HEK293 (cell line): Measurements from ENCODE around the gene PDE10A.

Source experiments
- FEZF1 ChIP-seq: fragments of 450-650 bp; formaldehyde crosslinking; IDR thresholded peaks from 2 replicates; pipeline ENCODE4 v1.5.1; 2016; ENCODE audit warnings: missing biosample characterization, missing genetic modification characterization
- GLI4 ChIP-seq: fragments of 450-650 bp; formaldehyde crosslinking; IDR thresholded peaks from 2 replicates; pipeline ENCODE4 v1.5.1; 2016; ENCODE audit warnings: missing biosample characterization, missing genetic modification characterization
- KLF7 ChIP-seq: fragments of 450-650 bp; formaldehyde crosslinking; IDR thresholded peaks from 2 replicates; pipeline ENCODE4 v1.5.1; 2016; ENCODE audit warnings: missing biosample characterization, missing genetic modification characterization, borderline replicate concordance
- MZF1 ChIP-seq: fragments of 450-650 bp; formaldehyde crosslinking; IDR thresholded peaks from 2 replicates; pipeline ENCODE4 v1.5.1; 2017; ENCODE audit warnings: missing biosample characterization, missing genetic modification characterization, borderline replicate concordance
- PRDM1 ChIP-seq: fragments of 450-650 bp; formaldehyde crosslinking; IDR thresholded peaks from 2 replicates; pipeline ENCODE4; 2016; ENCODE audit warnings: missing biosample characterization, missing genetic modification characterization
- SP2 ChIP-seq: fragments of 450-650 bp; formaldehyde crosslinking; IDR thresholded peaks from 2 replicates; pipeline ENCODE4 v1.5.1; 2016; ENCODE audit warnings: missing biosample characterization, missing genetic modification characterization
- TRIM28 ChIP-seq: IDR thresholded peaks from 2 replicates; pipeline ENCODE4 v1.6.1; 2011; ENCODE audit warnings: low read length, control low read depth, borderline replicate concordance
- ZBTB1 ChIP-seq: fragments of 450-650 bp; formaldehyde crosslinking; IDR thresholded peaks from 2 replicates; pipeline ENCODE4 v1.5.1; 2016; ENCODE audit warnings: missing biosample characterization, missing genetic modification characterization
- ZBTB17 ChIP-seq: fragments of 450-650 bp; formaldehyde crosslinking; IDR thresholded peaks from 2 replicates; pipeline ENCODE4 v1.5.1; 2016; ENCODE audit warnings: missing biosample characterization, missing genetic modification characterization
- ZBTB48 ChIP-seq: fragments of 450-650 bp; formaldehyde crosslinking; IDR thresholded peaks from 2 replicates; pipeline ENCODE4 v1.5.1; 2016; ENCODE audit warnings: missing biosample characterization, missing genetic modification characterization
- ZFHX2 ChIP-seq: fragments of 450-650 bp; formaldehyde crosslinking; conservative IDR thresholded peaks from 2 replicates; pipeline ENCODE4 v1.5.1; 2016; ENCODE audit warnings: missing biosample characterization, missing genetic modification characterization
- ZNF146 ChIP-seq: fragments of 450-650 bp; formaldehyde crosslinking; IDR thresholded peaks from 2 replicates; pipeline ENCODE4 v1.5.1; 2016; ENCODE audit warnings: missing biosample characterization, missing genetic modification characterization
- ZNF202 ChIP-seq: fragments of 450-650 bp; formaldehyde crosslinking; IDR thresholded peaks from 2 replicates; pipeline ENCODE4 v1.5.1; 2016; ENCODE audit warnings: missing biosample characterization, missing genetic modification characterization, borderline replicate concordance
- ZNF335 ChIP-seq: fragments of 450-650 bp; formaldehyde crosslinking; conservative IDR thresholded peaks from 2 replicates; pipeline ENCODE4 v1.5.1; 2016; ENCODE audit warnings: missing biosample characterization, missing genetic modification characterization
- ZNF350 ChIP-seq: fragments of 450-650 bp; formaldehyde crosslinking; IDR thresholded peaks from 2 replicates; pipeline ENCODE4 v1.5.0; 2017; ENCODE audit warnings: missing biosample characterization, mild to moderate bottlenecking, missing genetic modification characterization
- ZNF549 ChIP-seq: fragments of 450-650 bp; IDR thresholded peaks from 2 replicates; pipeline ENCODE4 v1.5.1; 2018; ENCODE audit warnings: missing biosample characterization, missing genetic modification characterization, mild to moderate bottlenecking, inconsistent platforms, moderate library complexity
- ZNF777 ChIP-seq: fragments of 450-650 bp; formaldehyde crosslinking; IDR thresholded peaks from 2 replicates; pipeline ENCODE4 v1.5.1; 2017; ENCODE audit warnings: missing biosample characterization, missing genetic modification characterization, borderline replicate concordance
- ZNF837 ChIP-seq: fragments of 450-650 bp; formaldehyde crosslinking; IDR thresholded peaks from 2 replicates; pipeline ENCODE4 v1.5.1; 2016; ENCODE audit warnings: missing biosample characterization, missing genetic modification characterization
- ZSCAN16 ChIP-seq: fragments of 450-650 bp; formaldehyde crosslinking; IDR thresholded peaks from 2 replicates; pipeline ENCODE4 v1.5.1; 2016; ENCODE audit warnings: missing biosample characterization, missing genetic modification characterization
- ZSCAN30 ChIP-seq: fragments of 450-650 bp; IDR thresholded peaks from 2 replicates; pipeline ENCODE4 v1.5.1; 2018; ENCODE audit warnings: missing biosample characterization, mild to moderate bottlenecking, missing genetic modification characterization, moderate library complexity
- TF ChIP-seq, protein P1 (sequence below): fragments of 450-650 bp; formaldehyde crosslinking; IDR thresholded peaks from 2 replicates; pipeline ENCODE4 v1.5.1; 2016; ENCODE audit warnings: missing biosample characterization, missing genetic modification characterization
- TF ChIP-seq, protein P2 (sequence below): sonication (generic); formaldehyde crosslinking; IDR thresholded peaks from 2 replicates; pipeline ENCODE4 v1.8.1; 2022; ENCODE audit warnings: mild to moderate bottlenecking, moderate library complexity, missing genetic modification reagents
- TF ChIP-seq, protein P3 (sequence below): fragments of 450-650 bp; formaldehyde crosslinking; IDR thresholded peaks from 2 replicates; pipeline ENCODE4 v1.5.0; 2017; ENCODE audit warnings: missing biosample characterization, missing genetic modification characterization, borderline replicate concordance
- TF ChIP-seq, protein P4 (sequence below): fragments of 450-650 bp; formaldehyde crosslinking; IDR thresholded peaks from 2 replicates; pipeline ENCODE4 v1.5.1; 2016; ENCODE audit warnings: missing biosample characterization, missing genetic modification characterization
- TF ChIP-seq, protein P5 (sequence below): fragments of 450-650 bp; formaldehyde crosslinking; IDR thresholded peaks from 2 replicates; pipeline ENCODE4 v1.5.1; 2017; ENCODE audit warnings: missing biosample characterization, missing genetic modification characterization
- TF ChIP-seq, protein P6 (sequence below): fragments of 450-650 bp; formaldehyde crosslinking; IDR thresholded peaks from 2 replicates; pipeline ENCODE4 v1.5.1; 2017; ENCODE audit warnings: missing biosample characterization, mild to moderate bottlenecking, missing genetic modification characterization, moderate library complexity

Gene PDE10A

DNA sequence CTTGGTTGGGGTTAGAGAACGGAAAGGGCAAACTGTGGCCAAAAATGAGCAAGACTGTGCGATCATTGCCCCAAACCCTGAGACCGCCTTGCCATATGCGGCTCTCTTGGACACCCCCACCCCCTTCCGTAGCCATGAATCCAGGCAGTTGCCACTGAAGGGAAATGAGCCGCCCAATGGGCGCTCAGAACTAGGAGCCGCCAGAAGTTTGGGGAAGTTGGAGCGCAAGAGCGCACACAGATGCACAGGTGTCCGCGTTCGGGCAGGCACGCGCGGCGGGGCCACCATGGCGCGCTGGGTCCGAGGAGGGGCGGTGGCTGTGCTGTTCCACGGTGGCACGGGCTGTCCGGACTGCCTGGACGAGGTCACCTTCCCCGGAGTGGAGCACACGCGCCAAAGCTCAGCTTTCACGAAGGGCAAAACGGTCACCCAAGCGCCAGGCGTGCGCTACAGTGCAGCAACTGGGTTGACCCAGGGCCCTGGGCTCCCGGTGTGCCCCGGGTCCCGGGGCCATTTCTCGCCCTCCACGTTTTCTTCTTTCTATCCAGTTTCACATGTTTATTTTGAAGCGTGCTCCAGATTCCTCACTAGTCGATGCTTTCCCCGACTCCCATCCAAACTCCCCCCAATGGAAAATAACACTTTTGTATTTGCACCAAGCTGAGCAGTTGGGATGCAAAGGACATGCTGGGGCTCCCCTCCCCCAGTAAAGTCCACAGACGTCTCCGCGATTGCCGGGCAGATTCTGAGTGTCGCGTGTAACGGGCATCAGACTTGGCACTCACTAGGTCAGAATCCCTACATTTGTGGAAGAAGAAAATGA, 906 bp upstream of the PDE10A start (continued):
- TF ChIP-seq, protein P1, sequence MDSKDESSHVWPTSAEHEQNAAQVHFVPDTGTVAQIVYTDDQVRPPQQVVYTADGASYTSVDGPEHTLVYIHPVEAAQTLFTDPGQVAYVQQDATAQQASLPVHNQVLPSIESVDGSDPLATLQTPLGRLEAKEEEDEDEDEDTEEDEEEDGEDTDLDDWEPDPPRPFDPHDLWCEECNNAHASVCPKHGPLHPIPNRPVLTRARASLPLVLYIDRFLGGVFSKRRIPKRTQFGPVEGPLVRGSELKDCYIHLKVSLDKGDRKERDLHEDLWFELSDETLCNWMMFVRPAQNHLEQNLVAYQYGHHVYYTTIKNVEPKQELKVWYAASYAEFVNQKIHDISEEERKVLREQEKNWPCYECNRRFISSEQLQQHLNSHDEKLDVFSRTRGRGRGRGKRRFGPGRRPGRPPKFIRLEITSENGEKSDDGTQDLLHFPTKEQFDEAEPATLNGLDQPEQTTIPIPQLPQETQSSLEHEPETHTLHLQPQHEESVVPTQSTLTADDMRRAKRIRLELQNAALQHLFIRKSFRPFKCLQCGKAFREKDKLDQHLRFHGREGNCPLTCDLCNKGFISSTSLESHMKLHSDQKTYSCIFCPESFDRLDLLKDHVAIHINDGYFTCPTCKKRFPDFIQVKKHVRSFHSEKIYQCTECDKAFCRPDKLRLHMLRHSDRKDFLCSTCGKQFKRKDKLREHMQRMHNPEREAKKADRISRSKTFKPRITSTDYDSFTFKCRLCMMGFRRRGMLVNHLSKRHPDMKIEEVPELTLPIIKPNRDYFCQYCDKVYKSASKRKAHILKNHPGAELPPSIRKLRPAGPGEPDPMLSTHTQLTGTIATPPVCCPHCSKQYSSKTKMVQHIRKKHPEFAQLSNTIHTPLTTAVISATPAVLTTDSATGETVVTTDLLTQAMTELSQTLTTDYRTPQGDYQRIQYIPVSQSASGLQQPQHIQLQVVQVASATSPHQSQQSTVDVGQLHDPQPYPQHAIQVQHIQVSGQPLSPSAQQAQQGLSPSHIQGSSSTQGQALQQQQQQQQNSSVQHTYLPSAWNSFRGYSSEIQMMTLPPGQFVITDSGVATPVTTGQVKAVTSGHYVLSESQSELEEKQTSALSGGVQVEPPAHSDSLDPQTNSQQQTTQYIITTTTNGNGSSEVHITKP, result peak; percentile 74
- TF ChIP-seq ZNF350 (tag by site-specific recombination), result no peak
- peak; percentile 93 for TF ChIP-seq FEZF1
- TF ChIP-seq, protein P2, sequence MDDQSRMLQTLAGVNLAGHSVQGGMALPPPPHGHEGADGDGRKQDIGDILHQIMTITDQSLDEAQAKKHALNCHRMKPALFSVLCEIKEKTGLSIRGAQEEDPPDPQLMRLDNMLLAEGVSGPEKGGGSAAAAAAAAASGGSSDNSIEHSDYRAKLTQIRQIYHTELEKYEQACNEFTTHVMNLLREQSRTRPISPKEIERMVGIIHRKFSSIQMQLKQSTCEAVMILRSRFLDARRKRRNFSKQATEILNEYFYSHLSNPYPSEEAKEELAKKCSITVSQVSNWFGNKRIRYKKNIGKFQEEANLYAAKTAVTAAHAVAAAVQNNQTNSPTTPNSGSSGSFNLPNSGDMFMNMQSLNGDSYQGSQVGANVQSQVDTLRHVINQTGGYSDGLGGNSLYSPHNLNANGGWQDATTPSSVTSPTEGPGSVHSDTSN (CRISPR knock-in tag), result peak; percentile 65; the same call in 1 of the 2 replicates
- TF ChIP-seq ZNF146 (tag by site-specific recombination), result no peak
- TF ChIP-seq MZF1 (tag by site-specific recombination), result 0 out of 2 replicates have a peak, but pooled peaks have one; percentile 8
- TF ChIP-seq, protein P3, sequence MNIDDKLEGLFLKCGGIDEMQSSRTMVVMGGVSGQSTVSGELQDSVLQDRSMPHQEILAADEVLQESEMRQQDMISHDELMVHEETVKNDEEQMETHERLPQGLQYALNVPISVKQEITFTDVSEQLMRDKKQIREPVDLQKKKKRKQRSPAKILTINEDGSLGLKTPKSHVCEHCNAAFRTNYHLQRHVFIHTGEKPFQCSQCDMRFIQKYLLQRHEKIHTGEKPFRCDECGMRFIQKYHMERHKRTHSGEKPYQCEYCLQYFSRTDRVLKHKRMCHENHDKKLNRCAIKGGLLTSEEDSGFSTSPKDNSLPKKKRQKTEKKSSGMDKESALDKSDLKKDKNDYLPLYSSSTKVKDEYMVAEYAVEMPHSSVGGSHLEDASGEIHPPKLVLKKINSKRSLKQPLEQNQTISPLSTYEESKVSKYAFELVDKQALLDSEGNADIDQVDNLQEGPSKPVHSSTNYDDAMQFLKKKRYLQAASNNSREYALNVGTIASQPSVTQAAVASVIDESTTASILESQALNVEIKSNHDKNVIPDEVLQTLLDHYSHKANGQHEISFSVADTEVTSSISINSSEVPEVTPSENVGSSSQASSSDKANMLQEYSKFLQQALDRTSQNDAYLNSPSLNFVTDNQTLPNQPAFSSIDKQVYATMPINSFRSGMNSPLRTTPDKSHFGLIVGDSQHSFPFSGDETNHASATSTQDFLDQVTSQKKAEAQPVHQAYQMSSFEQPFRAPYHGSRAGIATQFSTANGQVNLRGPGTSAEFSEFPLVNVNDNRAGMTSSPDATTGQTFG (tag by site-specific recombination), result no peak
- peak; percentile 69 for TF ChIP-seq TRIM28
- TF ChIP-seq KLF7 (tag by site-specific recombination), result peak; percentile 72; the same call in 1 of the 2 replicates
- no peak for TF ChIP-seq ZNF202 (tag by site-specific recombination)
- peak; percentile 22; the same call in 1 of the 2 replicates for TF ChIP-seq PRDM1 (tag by site-specific recombination)
- peak; percentile 64; the same call in 1 of the 2 replicates for TF ChIP-seq ZNF777 (tag by site-specific recombination)
- TF ChIP-seq, protein P4, sequence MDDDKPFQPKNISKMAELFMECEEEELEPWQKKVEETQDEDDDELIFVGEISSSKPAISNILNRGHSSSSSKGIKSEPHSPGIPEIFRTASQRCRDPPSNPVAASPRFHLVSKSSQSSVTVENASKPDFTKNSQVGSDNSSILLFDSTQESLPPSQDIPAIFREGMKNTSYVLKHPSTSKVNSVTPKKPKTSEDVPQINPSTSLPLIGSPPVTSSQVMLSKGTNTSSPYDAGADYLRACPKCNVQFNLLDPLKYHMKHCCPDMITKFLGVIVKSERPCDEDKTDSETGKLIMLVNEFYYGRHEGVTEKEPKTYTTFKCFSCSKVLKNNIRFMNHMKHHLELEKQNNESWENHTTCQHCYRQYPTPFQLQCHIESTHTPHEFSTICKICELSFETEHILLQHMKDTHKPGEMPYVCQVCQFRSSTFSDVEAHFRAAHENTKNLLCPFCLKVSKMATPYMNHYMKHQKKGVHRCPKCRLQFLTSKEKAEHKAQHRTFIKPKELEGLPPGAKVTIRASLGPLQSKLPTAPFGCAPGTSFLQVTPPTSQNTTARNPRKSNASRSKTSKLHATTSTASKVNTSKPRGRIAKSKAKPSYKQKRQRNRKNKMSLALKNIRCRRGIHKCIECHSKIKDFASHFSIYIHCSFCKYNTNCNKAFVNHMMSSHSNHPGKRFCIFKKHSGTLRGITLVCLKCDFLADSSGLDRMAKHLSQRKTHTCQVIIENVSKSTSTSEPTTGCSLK (tag by site-specific recombination), result no peak
- TF ChIP-seq ZBTB1, result no peak
- TF ChIP-seq ZSCAN30, result no peak
- TF ChIP-seq ZBTB48 (tag by site-specific recombination), result peak; percentile 43; the same call in 1 of the 2 replicates
- 0 out of 2 replicates have a peak, but pooled peaks have one; percentile 60 for TF ChIP-seq ZNF837 (tag by site-specific recombination)
- TF ChIP-seq GLI4 (tag by site-specific recombination), result no peak; the same call in 1 of the 2 replicates
- TF ChIP-seq ZBTB17 (tag by site-specific recombination), result peak; percentile 87
- TF ChIP-seq ZFHX2 (tag by site-specific recombination), result no peak
- no peak for TF ChIP-seq ZSCAN16 (tag by site-specific recombination)
- TF ChIP-seq, protein P5, sequence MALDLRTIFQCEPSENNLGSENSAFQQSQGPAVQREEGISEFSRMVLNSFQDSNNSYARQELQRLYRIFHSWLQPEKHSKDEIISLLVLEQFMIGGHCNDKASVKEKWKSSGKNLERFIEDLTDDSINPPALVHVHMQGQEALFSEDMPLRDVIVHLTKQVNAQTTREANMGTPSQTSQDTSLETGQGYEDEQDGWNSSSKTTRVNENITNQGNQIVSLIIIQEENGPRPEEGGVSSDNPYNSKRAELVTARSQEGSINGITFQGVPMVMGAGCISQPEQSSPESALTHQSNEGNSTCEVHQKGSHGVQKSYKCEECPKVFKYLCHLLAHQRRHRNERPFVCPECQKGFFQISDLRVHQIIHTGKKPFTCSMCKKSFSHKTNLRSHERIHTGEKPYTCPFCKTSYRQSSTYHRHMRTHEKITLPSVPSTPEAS (tag by site-specific recombination), result 0 out of 2 replicates have a peak, but pooled peaks have one; percentile 19
- TF ChIP-seq ZNF549 (tag by site-specific recombination), result no peak
- TF ChIP-seq, protein P6, sequence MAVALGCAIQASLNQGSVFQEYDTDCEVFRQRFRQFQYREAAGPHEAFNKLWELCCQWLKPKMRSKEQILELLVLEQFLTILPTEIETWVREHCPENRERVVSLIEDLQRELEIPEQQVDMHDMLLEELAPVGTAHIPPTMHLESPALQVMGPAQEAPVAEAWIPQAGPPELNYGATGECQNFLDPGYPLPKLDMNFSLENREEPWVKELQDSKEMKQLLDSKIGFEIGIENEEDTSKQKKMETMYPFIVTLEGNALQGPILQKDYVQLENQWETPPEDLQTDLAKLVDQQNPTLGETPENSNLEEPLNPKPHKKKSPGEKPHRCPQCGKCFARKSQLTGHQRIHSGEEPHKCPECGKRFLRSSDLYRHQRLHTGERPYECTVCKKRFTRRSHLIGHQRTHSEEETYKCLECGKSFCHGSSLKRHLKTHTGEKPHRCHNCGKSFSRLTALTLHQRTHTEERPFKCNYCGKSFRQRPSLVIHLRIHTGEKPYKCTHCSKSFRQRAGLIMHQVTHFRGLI (tag by site-specific recombination), result no peak
- peak; percentile 96 for TF ChIP-seq ZNF335 (tag by site-specific recombination)
- TF ChIP-seq SP2, result peak; percentile 72
